Endothelial cell (in vitro differentiated cells): ENCODE data around the gene NEURL1. TPM values are rescaled to one million over a fixed set of nuclear protein-coding genes. Genes with fewer than 3 reads are reported as not detected.

ENCODE experiments used
- DNase-seq: peaks from one replicate; pipeline ENCODE4 v3.0.0; 2021; ENCODE audit warnings: low spot score
- H3K27ac Mint-ChIP-seq: one replicate; pipeline ENCODE4 v1.8.0; 2021; ENCODE audit warnings: mixed read lengths, inconsistent platforms; ENCODE audit not compliant: unreplicated experiment
- H3K27me3 Mint-ChIP-seq: one replicate; pipeline ENCODE4 v1.8.0; 2021; ENCODE audit warnings: mild to moderate bottlenecking, moderate library complexity, mixed read lengths, inconsistent platforms; ENCODE audit not compliant: unreplicated experiment
- H3K36me3 Mint-ChIP-seq: one replicate; pipeline ENCODE4 v1.8.0; 2021; ENCODE audit warnings: mild to moderate bottlenecking, low read depth, mixed read lengths, inconsistent platforms; ENCODE audit not compliant: unreplicated experiment
- H3K4me1 Mint-ChIP-seq: one replicate; pipeline ENCODE4 v1.8.0; 2021; ENCODE audit warnings: mild to moderate bottlenecking, mixed read lengths, inconsistent platforms; ENCODE audit not compliant: unreplicated experiment
- H3K4me3 Mint-ChIP-seq: one replicate; pipeline ENCODE4 v1.8.0; 2021; ENCODE audit warnings: mild to moderate bottlenecking, mixed read lengths, inconsistent platforms; ENCODE audit not compliant: unreplicated experiment
- H3K9me3 Mint-ChIP-seq: one replicate; pipeline ENCODE4 v1.8.0; 2021; ENCODE audit warnings: mixed read lengths, inconsistent platforms; ENCODE audit not compliant: unreplicated experiment
- total RNA-seq: library from RNA; stranded (reverse); fragmentation: NEBNext Ultra II Directional; extraction: Animal tissue kit (Norgen Biotek cat#: 25700); gene quantifications from one replicate; pipeline ENCODE4 v1.2.1, GENCODE V29; 2021; ENCODE audit not compliant: unreplicated experiment
- TF ChIP-seq, protein P1 (sequence below): fragments of 200-600 bp; sonication (generic); IDR thresholded peaks from one replicate; pipeline ENCODE4 v1.5.0; 2021; ENCODE audit warnings: antibody characterized with exemption; ENCODE audit not compliant: unreplicated experiment

NEURL1 gene
- total RNA-seq, 1 donor from 2014 or later = 0.69 TPM

DNA sequence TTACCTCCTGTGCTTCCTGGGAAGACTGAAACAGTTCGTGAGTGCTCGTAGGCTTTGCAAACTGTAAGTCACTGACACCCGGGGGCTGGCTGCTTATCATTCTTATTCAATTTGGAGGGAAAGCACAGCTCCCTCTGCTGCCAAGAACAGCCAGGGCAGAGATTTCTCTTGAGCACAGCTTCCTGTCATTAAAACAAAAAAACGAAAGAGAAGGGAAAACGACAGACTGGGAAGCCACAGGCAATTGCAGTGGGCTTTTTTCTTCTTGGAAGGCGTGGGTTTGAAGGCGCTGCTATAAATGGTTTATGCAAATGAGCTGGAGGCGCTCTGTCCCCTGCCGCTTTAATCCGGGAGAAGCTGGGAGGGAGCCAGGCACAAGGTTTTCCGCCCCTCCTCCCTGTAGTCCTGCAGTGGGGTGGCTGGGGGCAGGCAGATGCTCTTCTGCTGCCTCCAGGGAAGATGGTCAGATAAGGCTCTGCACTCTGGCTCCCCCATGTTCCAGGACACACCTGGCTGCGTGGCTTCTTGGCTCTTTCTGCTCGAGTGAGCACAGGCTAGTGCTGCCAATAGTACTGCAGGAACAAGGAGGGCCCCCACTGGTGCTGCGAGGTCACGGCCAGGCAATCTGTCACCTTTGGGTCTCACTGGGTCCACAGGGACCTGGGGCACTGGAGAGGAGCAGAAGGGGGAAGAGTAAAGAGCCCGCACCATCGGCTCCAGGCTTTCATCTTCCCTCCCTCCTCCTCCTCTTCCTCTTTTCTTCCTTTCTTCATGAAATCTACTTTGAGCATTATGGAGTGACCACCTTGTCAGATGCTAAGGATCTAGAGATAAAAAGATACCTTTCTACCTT is 49.5 kb downstream of the NEURL1 start:
- TF ChIP-seq, protein P1, sequence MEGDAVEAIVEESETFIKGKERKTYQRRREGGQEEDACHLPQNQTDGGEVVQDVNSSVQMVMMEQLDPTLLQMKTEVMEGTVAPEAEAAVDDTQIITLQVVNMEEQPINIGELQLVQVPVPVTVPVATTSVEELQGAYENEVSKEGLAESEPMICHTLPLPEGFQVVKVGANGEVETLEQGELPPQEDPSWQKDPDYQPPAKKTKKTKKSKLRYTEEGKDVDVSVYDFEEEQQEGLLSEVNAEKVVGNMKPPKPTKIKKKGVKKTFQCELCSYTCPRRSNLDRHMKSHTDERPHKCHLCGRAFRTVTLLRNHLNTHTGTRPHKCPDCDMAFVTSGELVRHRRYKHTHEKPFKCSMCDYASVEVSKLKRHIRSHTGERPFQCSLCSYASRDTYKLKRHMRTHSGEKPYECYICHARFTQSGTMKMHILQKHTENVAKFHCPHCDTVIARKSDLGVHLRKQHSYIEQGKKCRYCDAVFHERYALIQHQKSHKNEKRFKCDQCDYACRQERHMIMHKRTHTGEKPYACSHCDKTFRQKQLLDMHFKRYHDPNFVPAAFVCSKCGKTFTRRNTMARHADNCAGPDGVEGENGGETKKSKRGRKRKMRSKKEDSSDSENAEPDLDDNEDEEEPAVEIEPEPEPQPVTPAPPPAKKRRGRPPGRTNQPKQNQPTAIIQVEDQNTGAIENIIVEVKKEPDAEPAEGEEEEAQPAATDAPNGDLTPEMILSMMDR = no peak
- Mint-ChIP-seq H3K27ac (no peak overlapping the region), H3K9me3 (no peaks in the 10 kb centered on the region), H3K36me3 (no peaks in the 10 kb centered on the region), H3K27me3 (peaks cover 8% of the 10 kb centered on the region), H3K4me3 (peak overlapping the region; percentile 40), H3K4me1 (peaks cover 19% of the 10 kb centered on the region)
- DNase-seq = no peak

DNA sequence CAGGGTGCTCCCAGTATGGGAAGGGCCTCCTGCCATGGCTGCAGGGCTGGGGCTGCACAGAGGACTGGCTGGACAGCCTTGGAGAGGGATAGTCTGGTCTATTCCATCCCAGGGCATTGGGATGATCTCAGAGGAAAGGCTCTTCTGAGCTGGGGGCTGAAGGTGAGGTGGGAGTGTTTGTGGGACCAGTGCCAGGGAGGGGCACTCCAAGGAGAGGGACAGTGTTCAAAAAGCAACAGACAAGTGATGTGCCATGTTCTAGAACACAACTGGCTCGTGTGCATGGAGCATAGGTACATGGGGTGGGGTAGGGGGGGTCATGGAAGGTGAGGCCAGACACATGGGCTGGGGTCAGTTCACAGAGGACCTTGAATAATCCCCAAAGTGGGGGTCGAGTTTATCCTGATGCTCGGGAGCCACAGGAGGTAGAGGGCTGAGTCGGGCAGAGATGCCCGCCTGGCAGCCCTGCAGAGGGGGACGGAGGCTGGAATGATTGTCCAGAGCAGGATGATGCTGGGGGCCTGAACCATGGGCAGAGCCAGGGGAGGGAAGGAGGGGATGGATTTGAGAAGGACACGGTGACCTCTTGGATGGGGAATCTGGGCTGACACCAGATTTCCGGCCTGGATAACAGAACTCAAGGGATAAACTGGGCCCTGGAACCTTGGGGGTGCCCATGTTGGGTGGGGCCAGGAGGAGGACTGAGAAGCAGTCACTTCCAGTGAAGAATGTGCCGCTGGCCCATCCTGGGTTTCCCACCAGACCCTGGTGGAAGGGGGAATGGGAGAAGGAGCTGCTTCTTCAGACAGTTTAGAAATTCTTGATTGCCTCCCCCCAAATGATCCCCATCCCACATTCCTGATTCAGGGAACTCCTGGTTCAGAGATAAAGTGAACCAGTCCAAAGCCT is 50.4 kb downstream of the NEURL1 start:
- H3K27ac Mint-ChIP-seq = no peak overlapping the region
- H3K9me3 Mint-ChIP-seq = no peaks in the 10 kb centered on the region
- H3K4me3 Mint-ChIP-seq = no peak overlapping the region
- peaks cover 20% of the 10 kb centered on the region for H3K4me1 Mint-ChIP-seq
- DNase-seq = no peak
- H3K36me3 Mint-ChIP-seq = no peaks in the 10 kb centered on the region
- H3K27me3 Mint-ChIP-seq = peaks cover 8% of the 10 kb centered on the region
- TF ChIP-seq, protein P1 = no peak

DNA sequence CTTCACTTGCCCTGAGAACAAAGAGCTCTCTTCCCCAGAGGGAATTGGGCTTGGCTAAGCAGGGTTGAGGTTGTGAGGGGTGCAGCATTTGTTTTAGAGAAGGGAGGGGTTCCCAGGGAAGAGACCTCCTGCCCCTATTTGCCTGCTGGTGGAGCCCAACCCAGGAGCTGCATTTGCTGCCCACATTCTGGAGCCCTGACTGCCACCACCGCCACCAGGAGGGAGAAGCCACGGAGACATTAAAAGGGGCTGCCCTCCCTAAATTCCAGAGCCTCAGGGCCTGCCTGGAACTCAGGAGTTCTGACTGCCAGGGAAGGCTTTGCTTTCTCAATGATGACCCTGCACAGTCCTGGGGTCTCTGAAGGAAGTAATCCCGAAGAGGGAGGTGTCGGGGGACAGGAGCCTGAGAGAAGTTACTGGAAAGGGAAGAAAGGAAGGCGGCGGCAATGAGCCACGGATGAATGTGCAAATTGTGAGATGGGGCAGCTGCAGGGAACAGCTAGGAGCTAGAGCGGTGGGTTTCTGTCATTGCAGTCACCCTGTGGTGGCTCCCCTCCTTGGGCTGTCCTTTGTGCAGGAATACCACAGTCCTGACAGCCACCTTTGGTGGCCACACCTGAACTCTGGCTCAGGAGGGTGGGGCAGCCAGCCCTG is 51.3 kb downstream of the NEURL1 start:
- TF ChIP-seq, protein P1 = no peak
- peaks cover 8% of the 10 kb centered on the region for H3K27me3 Mint-ChIP-seq
- H3K27ac Mint-ChIP-seq = no peak overlapping the region
- DNase-seq = no peak
- no peaks in the 10 kb centered on the region for H3K36me3 Mint-ChIP-seq
- no peaks in the 10 kb centered on the region for H3K9me3 Mint-ChIP-seq
- no peak overlapping the region for H3K4me3 Mint-ChIP-seq
- peaks cover 20% of the 10 kb centered on the region for H3K4me1 Mint-ChIP-seq

DNA sequence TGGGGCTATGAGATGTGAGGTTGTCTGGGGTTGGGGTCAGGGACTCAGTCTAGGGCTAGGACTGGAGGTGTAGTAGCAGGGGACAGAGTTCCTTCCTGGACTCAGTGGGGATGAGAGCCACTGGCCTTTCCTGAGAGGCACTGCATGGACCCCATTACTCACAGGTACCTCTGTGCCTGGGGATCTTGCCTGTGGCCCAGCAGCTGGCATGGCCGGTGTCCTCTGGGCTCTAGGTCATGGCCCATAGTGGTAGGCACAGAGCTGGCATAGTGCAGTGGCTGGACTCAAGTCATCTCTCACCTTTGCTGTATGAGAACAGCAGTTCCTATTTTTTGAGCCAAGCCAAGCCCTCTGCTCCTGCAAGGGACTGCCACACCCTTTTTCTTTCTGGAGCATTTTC is 51.9 kb downstream of the NEURL1 start:
- H3K27me3 Mint-ChIP-seq = peaks cover 8% of the 10 kb centered on the region
- TF ChIP-seq, protein P1 = no peak
- H3K27ac Mint-ChIP-seq = no peak overlapping the region
- H3K4me3 Mint-ChIP-seq = no peak overlapping the region
- H3K36me3 Mint-ChIP-seq = no peaks in the 10 kb centered on the region
- H3K4me1 Mint-ChIP-seq = peaks cover 20% of the 10 kb centered on the region
- DNase-seq = no peak
- no peaks in the 10 kb centered on the region for H3K9me3 Mint-ChIP-seq
